Body of pancreas (tissue), 4 donors: ENCODE data around the gene ING2.

ENCODE experiments used
- POLR2A ChIP-seq, 3 donors: fragments of 450-650 bp; IDR thresholded peaks; one replicate each; pipeline ENCODE4 v1.6.1; 2016; ENCODE audit warnings: antibody characterized with exemption in 3 of 3, mild to moderate bottlenecking in 2 of 3
- TF ChIP-seq, protein P1 (sequence below), 7 experiments: fragments of 450-650 bp in 4 of 7; fragments of 200-600 bp in 3 of 7; sonication (generic) in 3 of 7; IDR thresholded peaks; one replicate each; pipeline ENCODE4 v1.5.1; 2016 to 2019; ENCODE audit warnings: antibody characterized with exemption in 7 of 7

DNA sequence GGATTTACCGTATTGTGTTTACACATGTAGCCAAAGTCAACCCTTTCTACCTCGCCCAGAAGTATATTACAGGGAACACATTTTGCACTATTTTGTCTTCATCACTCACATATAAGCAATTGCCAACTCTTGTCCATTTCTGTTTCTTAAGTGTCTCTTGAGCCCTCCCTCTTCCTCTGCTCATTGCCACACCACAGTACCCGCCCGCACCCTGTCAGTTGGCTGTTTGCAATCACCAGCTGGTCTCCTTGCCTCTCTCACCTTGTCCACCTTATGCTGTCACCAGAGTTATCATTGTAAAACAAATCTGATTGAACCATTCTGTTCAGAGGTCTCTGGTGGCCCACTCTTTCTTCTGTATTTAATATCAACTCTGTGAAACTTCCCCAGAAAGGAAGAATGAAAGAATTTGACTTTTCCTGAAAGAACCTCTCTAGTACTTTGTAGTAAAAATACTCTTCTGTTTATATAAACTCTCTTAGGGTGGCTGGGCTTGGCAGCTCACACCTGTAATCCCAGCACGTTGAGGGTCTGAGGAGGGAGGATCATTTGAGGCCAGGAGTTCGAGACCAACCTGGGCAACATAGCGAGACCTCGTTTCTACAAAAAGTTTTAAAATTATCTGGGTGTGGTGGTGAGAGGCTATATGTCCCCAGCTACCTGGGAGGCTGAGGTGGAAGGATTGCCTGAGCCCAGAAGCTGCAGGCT lies 50.2 kb downstream of the ING2 start:
- TF ChIP-seq, protein P1, sequence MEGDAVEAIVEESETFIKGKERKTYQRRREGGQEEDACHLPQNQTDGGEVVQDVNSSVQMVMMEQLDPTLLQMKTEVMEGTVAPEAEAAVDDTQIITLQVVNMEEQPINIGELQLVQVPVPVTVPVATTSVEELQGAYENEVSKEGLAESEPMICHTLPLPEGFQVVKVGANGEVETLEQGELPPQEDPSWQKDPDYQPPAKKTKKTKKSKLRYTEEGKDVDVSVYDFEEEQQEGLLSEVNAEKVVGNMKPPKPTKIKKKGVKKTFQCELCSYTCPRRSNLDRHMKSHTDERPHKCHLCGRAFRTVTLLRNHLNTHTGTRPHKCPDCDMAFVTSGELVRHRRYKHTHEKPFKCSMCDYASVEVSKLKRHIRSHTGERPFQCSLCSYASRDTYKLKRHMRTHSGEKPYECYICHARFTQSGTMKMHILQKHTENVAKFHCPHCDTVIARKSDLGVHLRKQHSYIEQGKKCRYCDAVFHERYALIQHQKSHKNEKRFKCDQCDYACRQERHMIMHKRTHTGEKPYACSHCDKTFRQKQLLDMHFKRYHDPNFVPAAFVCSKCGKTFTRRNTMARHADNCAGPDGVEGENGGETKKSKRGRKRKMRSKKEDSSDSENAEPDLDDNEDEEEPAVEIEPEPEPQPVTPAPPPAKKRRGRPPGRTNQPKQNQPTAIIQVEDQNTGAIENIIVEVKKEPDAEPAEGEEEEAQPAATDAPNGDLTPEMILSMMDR (IDR thresholded peaks at IDR 0.05), result no peak
- TF ChIP-seq POLR2A (IDR thresholded peaks at IDR 0.05), result no peak
